GM12875 (cell line): Measurements from ENCODE around the gene DHDH.

Source experiments
- H3K4me3 ChIP-seq: one replicate; pipeline ENCODE4 v1.5.1; 2011; ENCODE audit warnings: low read depth, low read length, control low read depth
- TF ChIP-seq, protein P1 (sequence below): IDR thresholded peaks from 2 replicates; pipeline ENCODE4 v1.5.1; 2011; ENCODE audit warnings: low read depth, mild to moderate bottlenecking, control low read depth, inconsistent platforms, low read length, moderate library complexity, borderline replicate concordance; ENCODE audit not compliant: insufficient read depth

Gene DHDH

DNA sequence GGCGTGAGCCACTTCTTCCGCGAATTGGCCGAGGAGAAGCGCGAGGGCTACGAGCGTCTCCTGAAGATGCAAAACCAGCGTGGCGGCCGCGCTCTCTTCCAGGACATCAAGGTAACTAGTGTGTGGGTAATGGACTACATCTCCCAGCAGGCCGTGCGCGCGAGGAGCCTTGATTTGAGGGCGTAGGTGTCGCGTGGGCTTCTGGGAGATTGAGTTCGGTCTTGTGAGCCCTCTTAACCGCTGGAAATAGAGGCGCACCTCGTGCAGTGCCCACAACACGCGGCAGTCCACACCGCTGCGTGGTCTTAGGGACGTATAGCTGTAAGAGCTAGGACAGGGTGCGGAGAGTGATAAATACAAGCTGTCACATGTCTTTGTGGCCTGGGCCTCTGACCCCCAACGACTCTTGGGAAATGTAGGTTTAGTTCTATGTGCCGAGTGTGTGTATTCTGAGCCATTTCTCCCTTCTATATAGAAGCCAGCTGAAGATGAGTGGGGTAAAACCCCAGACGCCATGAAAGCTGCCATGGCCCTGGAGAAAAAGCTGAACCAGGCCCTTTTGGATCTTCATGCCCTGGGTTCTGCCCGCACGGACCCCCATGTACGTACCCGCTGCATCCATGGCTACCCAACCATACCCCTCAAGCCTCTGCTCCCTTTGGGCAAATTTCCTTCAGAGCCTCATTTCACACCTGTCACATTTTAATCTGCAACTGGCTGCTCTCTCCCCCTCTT lies 32.5 kb downstream of the DHDH start:
- TF ChIP-seq, protein P1, sequence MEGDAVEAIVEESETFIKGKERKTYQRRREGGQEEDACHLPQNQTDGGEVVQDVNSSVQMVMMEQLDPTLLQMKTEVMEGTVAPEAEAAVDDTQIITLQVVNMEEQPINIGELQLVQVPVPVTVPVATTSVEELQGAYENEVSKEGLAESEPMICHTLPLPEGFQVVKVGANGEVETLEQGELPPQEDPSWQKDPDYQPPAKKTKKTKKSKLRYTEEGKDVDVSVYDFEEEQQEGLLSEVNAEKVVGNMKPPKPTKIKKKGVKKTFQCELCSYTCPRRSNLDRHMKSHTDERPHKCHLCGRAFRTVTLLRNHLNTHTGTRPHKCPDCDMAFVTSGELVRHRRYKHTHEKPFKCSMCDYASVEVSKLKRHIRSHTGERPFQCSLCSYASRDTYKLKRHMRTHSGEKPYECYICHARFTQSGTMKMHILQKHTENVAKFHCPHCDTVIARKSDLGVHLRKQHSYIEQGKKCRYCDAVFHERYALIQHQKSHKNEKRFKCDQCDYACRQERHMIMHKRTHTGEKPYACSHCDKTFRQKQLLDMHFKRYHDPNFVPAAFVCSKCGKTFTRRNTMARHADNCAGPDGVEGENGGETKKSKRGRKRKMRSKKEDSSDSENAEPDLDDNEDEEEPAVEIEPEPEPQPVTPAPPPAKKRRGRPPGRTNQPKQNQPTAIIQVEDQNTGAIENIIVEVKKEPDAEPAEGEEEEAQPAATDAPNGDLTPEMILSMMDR: no peak
- H3K4me3 ChIP-seq: peak overlapping the region; percentile 68

DNA sequence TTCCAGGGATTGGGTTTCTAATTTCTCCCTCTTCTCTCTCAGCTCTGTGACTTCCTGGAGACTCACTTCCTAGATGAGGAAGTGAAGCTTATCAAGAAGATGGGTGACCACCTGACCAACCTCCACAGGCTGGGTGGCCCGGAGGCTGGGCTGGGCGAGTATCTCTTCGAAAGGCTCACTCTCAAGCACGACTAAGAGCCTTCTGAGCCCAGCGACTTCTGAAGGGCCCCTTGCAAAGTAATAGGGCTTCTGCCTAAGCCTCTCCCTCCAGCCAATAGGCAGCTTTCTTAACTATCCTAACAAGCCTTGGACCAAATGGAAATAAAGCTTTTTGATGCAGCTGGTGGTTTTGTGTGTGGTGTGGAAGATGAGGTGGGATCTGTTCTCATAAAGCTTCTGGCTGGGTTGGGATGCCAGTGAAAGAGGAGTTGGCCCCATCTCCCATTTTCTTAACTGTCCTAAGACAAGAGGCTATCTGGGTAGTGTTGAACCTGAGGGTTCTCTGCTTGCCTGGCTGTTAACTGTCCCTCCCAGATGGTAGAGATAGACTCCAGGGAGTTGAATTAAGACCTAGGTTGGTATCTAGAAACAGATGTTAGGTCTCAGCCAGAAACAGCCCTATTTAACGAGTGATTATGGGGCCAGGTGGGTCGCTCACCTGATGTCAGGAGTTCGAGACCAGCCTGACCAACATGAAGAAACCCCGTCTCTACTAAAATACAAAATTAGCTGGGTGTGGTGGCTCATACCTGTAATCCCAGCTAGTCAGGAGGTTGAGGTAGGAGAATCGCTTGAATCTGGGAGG lies 33.2 kb downstream of the DHDH start:
- TF ChIP-seq, protein P1: no peak
- peak overlapping the region; percentile 68 for H3K4me3 ChIP-seq

DNA sequence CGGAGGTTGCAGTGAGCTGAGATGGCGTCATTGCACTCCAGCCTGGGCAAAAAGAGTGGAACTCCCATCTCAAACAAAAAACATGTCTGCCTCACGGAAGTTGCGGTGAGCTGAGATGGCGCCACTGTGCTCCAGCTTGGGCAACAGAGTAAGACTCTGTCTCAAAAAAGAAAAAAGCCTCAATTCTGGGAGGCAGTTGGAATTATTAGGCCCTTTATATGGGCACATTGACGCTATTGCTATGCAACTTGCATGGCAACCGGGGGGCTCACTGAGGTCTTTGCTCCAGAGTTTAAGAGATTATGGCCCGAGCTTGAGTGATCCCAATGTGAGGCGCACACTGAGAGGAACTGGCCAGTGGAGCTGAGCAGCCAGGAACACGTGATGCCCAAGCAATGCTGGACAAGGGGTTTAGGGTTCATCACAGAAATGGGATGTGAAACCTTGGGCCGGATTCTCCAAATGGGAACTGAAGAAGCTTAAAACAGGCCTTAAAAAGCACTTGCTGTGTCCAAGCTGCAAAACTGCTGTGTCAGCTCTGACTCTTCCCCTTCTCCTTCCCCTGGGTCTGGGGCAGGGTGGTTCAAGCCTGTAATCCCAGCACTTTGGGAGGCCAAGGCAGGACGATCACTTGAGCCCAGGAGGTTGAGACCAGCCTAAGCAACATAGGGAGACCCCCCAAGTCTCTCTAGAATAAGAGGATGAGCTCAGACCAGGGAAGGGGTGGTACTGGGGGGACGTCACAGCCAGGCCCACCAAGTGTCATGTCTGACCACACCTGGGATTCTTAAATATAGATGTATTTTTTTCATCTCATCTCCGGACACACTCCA lies 34.1 kb downstream of the DHDH start:
- TF ChIP-seq, protein P1: no peak
- H3K4me3 ChIP-seq: no peak overlapping the region

DNA sequence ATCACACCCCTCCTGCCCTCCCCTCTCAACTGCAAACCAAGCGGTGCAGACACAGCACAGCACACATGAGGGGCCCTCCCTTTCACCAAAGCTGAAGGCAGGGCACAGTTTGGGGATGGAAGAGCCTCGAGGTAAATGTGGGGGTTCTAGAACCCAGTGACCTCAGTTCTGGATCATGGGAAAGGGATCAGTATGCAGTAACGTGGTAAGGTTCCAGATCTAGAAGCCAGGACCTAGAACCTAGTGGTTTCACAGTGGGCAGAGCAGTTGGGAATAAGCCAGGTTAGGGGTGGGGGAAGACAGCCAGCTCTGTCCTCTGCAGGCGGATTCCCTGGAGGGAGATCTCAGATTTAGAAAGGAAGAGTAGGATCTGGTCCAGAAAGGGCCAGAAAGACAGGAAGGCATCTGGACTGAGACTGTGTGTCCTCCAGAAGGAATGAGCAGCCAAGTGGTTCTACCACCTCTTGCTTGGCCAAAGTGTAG lies 34.7 kb downstream of the DHDH start:
- H3K4me3 ChIP-seq: no peak overlapping the region
- TF ChIP-seq, protein P1: no peak

DNA sequence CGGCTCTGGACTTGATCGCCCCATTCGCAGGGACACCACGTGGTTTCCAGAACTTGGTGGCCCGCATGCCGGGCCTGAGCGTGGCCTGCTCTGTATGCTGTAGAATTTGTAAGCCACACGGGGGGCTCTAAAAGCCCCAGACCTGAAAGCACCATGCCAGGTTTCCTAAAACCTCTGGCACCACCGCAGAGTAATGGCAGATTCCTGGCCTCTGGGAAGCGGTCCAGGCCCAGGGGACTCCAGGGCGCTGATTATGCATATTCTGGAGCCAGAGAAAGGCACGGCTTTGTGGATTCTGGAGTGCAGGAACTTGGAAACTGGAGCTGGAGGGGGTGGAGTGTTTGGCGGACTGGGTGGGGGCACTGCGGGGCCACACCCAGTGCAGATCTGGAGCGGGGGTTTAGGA lies 35.3 kb downstream of the DHDH start:
- no peak overlapping the region for H3K4me3 ChIP-seq
- TF ChIP-seq, protein P1: no peak

DNA sequence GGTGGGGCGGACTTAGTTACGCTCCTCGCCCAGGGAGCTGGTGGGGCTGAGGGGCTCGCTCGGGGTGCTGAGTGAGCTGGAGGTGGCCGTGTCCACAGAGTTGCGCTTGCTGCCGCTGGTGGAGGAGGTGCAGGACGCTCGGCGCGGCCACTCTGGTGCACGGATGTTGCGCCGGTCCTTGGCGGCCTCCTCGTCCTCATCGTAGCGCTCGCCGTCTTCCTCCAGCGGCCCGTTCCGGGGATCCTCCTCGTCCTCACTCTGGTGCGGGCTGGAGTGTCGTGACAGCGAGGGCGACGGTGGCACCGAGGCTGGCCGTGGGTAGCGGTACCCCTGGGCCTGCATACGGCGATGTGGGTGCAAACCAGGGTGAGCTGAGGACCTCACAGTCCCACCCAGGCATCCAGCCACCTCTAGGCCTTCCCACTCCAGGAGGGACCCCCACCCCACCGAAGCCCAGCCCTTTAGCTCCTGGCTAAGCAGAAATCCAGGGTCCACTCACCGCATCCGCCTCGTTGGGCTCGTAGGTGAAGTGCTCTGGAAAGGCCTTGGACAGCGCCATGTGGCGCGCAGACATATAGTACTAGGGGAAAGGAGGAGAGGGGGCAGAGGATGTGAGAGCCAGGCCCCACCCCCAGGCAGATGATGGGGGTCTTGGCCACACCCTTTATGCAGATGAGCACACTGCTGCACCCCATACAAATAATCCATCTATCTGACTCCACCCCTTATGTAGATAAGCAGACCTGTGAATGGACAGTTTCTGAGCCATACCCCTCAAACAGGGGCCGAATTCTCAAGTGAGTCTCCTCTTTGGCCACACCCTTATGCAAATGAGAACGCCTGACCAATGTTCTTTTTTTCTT lies 36.0 kb downstream of the DHDH start:
- no peak overlapping the region for H3K4me3 ChIP-seq
- TF ChIP-seq, protein P1: no peak
